GM19467 (cell line): ENCODE results near the gene SHC4.

Experiments
- ATAC-seq: cut with Tn5 transposase; IDR thresholded peaks from one replicate; pipeline ENCODE4 v1.9.1; 2021; ENCODE audit warnings: mild to moderate bottlenecking, moderate library complexity; ENCODE audit not compliant: unreplicated experiment

Gene SHC4, protein sequence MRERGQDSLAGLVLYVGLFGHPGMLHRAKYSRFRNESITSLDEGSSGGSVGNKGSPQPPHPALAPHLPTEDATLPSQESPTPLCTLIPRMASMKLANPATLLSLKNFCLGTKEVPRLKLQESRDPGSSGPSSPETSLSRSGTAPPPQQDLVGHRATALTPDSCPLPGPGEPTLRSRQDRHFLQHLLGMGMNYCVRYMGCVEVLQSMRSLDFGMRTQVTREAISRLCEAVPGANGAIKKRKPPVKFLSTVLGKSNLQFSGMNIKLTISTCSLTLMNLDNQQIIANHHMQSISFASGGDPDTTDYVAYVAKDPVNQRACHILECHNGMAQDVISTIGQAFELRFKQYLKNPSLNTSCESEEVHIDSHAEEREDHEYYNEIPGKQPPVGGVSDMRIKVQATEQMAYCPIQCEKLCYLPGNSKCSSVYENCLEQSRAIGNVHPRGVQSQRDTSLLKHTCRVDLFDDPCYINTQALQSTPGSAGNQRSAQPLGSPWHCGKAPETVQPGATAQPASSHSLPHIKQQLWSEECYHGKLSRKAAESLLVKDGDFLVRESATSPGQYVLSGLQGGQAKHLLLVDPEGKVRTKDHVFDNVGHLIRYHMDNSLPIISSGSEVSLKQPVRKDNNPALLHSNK

DNA sequence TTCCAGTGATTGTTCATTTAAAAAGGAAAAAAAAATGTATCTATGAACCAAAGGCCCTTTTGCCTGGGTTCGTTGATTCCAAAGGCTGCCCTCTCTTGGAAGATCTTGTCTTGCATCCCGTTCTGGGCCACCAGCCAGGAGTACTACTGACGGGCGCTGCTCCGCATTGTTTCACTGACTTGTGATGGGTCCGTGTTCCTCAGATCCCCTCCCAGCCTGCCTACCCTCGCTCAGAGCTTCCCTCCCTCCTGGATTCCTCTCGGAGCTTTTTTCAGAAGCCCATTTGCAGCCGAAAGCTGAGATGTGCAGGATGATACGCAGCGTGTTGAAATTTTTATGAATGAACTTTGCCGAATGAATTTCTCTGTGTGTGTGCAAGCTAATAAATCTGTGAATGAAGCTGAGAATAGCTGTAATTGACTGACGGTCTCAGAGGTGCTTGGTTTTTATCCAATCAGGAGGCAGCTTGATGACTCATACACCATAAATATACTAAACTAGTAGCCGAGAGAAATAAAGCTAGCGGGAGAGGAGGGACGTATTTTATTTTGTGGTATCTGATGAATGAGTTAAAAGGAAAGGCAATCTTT, at the start of gene SHC4:
Gene SHC4 (minus strand): TSS at position 396 of the 590 bp plus-strand sequence. CDS start 904 bp downstream, outside the sequence.
- ATAC-seq: no peak

DNA sequence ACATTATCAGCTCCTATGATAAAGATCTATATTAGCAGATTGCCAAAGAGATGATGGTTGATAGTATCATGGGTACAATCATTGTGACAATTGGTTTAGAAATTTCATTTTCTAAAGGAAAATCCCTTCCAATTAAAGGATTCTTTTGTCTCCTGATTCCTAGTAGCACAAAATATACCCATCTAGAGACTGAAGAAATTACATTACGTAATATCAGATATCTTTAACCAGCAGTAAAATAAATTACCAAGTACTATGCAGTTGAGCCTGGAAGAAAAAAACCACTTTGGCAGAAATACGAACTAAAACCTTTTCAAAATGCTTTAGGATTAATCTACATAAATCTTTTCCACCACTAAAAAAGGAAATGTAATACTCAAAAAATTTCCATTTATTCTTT, 35.6 kb upstream of the SHC4 start:
- ATAC-seq: no peak

DNA sequence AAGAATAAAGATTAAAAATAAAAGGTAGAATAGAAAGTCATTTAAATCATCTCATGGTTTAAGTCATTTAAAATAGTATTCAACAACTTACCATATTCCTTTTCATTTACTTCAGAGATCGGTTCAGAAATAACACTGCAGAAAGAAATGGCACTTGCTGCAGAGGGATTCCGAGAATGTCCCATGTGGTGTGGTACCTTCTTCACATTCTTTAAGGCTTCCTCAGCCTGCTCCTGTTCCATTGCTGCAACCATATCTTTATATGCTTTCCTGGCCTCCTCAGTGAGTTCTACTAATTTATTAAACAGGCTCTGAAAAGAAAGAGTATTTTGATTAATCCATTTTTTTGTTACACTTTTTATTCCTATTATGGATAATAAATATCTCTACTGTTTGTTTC, 32.6 kb upstream of the SHC4 start:
- no peak for ATAC-seq

DNA sequence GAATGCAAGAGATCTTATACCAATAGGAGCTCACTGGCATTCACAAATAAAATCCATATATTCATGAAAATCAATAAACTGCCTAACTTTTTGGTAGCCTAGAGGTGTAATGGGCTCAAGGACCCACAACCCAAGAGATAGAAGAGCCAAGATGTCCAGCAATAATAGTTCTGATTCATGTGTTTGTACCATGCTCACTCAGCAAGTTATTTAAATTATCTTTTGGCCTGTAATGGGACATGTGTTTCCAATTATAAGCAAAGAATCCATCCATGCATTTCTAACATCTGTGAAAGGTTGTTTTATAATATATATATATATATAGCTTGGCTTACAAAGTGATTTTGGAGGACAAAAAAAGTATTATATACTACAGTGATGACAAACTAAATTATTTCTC, 29.7 kb upstream of the SHC4 start:
- no peak for ATAC-seq

DNA sequence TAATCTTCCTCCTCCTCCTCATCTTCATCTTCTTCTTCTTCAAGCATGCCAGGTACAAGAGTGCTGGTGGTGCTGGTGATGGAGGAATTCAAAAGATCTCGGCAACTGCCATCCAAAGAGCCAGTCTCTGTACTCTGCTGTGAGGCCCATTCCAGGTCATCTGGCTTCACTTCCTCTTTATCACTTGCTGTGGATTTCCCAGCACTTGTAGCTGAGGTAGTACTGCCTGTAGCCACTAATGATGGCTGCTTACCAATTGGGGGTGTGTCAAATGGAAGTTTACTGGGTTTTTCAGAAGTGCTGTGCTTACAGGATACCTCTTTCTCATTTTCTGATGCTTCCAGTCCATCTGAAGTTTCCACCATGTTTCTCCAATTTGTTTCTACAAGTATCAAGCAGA, 28.8 kb upstream of the SHC4 start:
- ATAC-seq: no peak

DNA sequence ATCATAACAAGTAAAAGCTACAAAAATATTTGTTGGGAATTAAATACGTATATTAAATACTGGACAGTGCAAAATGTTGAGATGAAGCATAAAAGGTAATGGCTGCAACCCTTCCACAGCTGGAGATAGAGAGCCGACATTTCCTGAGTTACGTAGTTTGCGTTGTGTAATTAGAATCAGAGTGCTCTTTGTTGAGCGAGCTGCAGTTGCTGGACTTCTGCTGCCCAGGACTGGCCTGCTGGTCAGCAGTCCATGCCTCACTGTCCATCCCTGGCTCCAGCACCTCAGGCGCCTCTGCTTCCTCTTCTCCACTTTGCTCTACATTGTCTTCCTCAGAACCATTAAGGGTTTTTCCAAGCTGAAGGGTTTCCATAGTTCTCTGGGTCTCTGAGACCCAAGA, 28.4 kb upstream of the SHC4 start:
- ATAC-seq: no peak

DNA sequence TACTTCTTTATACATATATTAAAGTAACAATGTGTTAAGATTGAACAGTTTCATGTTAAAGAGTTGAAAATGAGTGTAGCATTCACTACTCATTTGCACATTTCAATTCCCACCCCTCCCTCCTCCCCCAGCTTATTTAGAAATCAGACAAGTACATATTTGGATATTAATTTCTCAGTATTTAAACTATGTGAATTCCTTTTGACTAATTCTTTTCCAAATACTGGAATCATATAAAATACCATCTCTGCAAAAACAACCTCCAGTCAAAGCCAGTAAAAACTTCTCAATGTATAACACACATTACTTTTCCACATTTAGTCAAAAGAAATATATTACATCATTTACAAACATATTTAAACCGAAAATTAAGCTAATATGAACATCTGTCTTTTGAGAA, 25.5 kb upstream of the SHC4 start:
- ATAC-seq: no peak

DNA sequence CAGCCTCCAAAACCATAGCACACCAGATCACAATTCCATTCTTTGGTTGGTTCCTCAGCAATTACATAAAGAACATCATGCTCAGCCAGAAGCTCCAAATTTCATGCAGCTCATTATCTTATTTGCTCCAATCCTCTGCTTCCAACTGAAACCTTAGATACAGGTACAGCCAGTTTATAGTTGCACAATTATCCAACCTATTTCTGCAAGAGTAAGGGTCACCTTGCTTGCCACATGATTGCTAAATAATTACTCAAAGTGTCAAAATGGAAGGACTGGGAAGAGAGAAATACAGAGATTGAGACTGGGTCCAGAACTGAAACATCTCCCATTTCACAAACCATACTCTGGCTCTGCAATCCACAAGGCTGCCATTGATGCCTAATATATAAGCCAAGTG, 23.4 kb upstream of the SHC4 start:
- ATAC-seq: no peak

DNA sequence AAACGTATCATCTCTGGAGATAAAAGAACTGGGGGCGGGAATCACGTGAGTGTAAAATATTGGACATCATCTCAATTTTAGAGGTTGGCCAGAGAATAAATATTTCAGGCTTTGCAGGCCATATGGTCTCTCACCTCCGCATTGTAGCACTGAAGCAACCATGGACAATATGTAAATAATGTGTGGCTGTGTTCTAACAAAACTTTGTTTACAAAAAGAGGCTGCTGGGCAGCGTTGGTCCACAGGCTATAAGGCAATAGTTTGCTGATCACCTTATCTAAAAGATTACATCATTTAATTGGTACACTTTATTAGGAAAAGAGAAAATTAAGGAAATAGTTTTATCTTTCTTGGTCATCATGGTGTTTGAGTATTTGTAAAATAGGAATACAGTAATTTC, 22.5 kb upstream of the SHC4 start:
- no peak for ATAC-seq

DNA sequence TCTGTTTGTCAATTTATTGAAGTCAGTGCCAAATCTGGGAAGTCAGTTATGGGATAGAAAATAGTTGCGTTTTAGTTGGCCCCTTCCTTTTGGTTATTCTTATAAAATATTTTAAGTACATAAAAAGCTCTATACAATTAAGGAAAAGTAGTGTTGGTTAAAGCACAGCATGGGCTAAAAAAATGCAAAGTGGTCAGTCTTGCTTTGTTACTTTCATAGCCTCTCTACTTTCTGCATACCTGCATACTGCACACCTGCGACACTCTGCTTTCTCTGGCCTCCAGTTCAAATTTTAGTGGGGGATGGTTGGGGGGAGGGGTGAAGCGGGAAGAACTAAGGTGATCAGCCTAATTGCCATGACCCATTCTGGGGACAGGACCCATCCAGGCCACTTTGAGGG, 21.8 kb upstream of the SHC4 start:
- ATAC-seq: no peak

DNA sequence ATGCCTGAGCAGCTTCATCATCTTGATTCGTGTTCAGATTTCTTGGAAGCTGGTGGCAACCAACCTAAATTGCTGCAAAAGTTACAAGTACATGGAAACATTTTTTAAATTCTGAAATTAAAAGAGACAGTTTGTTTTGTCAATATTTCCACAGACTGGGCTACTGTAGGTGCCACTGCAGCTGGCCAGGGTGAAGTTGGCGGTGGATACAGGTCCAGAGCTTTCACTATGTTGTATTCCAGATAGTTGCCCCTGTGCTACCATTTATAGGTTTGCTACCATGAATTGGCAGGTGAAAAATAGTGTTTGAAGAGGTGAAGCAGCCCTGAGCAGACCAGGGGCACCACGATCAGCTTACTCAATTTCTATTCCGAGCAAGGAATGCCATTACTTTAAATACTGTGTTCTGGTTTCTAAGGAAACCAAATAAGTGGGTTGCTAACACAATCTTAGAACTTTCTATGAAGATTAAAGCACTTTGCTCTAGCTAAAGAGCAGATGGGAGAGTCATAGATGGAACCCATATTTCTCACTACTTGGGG, 21.2 kb upstream of the SHC4 start:
- ATAC-seq: no peak

DNA sequence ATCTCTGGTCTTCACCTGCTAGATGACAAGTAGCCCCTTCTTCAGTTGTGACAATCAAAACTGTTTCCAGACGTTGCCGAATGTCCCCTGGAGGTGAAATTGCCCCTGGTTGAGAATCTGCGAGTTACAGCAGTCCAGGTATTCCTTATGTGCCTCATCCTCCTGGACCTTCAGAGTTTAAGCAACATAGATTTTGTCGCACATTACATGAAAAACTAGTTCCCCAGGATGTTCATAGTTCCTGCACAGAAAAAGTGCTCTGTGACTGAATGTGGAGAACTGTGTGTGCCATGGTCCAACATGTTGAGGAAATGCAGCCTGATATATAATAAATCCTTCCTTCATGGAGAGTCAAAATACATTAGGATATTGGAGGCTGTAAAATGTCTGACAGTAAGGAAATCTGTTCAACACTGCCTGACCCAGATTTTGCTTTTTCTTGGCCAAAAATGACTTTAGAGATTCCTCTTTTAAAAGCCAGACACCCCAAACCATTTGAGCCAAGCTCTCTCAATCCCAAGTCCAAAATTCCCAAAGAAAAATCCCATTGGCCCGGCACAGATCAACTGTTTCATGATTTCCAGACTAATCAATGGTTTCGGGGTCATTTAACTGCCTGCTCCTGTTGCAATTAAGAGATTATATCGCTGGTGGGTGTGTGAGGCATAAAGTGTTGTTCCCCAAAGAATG, 20.4 kb upstream of the SHC4 start:
- ATAC-seq: no peak

DNA sequence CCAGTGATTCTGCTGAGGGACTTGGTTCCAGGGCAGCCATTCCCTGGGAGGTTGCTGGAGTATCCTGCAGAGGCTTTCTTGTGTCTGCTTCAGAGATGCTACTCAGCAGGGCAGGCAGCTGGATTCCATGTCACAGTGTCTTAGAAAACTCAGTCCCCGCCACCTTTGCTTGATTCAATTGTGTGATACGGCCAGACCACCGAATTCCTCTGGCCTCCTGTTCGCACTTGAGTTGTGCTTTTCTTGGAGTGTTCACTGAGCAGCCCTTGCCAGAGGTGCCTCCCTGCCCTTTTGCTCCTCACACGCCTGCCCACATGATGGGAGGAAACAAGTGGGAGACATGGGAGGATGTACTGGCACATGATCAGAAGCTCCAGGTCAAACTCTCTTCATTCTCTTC, 19.6 kb upstream of the SHC4 start:
- ATAC-seq: no peak

DNA sequence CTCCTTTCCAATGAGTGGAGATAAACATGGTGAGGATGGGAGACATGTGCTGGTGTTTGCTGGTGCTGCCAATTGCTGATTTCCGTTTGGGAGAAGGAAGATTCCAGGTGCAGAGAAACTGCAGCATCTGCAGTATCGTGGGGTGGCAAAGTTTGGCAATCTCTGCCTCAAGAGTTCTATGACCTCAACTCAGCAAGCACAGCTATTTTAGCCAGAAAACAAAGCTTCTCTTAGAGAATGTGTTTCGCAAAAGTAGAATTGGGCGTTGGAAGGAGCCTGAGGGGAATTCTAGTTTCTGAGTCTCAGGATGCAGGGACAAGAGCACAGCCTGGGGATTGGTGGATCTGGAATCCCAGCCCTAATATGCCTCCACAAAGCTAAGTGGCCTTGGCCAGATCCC, 18.2 kb upstream of the SHC4 start:
- no peak for ATAC-seq

DNA sequence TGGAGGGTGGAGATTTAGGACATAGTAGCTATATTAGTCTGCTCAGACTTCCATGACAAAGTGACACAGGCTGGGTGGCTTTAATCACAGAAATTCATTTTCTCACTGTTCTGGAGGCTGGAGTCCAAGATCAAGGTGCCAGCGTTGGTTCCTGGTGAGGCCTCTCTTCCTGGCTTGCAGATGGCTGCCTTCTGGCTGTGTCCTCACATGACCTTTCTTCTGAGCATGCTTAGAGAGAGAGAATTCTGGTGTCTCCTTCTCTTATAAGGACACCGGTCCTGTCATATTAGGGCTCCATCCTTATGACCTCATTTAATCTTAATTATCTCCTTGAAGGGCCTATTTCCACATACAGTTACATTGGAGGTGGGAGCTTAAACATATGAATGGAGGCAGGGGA, 14.9 kb upstream of the SHC4 start:
- ATAC-seq: no peak

DNA sequence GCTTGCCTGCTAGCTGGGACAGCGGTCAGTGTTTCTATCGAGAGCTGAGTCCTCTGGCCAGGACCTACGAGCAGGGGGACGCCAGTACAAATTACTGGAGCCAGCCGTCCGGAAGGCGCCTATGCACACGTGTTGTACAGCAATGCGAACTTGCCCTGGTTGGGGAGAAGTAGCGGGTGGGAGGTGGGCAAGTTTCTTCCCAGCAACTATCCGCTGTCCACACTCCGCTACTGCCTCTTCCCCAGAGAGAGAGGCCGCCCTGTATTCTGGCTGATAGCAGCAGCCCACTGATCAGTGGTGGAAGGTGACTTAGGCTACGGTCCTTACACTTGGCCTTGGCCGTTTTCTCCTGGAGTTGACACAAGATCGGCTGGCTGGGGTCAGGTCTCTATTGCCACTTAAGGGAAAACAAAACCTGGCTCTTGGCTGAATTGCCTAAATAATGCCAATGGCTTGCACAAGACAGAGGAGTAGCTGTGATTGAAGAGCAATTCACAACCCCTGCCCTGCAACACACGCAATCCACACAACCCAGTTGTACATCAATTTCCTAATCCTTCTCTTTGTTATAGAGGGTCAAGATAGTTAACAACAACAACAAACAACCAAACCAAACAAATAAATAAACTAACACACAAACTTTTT, 12.8 kb upstream of the SHC4 start:
- ATAC-seq: no peak

DNA sequence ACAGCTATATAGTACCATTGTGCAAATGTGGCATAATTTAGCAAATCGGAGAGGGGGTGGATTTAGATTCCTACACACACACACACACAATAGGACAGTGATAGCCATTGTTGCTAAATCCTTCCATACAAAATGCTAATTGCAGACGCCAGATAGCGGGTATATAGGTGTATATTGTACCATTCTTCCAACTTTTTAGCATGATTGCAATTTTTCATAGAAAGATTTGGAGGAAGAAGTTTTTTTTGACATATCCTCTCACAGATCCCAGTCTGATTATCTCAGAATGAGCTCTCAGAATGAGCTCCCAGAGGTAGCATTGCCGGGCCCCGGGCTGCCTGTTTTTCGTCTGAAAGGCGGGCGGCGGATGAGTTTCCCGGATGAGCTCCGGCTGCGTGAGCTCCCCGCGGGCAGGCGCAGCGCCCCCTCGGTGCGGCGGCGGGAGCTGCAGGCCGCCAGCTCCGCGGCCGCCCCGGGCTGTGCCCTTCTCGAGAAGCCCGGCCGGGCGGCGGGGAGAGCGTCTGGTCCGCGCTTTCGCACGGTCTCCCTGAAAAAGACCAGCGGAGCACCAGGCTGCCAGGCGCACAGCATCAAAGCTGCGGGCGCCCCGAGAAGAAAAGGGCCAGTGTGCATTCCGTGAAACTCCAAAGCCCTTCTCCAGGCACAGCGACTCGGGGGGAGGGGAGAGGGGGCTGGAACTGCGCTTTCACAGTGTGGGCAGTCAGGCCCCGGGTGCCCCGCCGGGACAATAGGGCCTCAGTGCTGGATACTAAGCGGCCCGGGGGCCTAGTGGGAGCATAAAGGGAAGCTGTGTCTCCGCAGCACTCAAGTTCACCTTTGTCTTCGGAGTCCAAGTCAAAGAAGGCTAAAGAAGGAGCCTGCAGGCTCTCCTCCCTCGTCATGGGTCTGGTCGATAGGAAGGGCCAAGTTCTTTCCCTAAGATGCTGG, 12.0 kb upstream of the SHC4 start:
- peak; percentile 92 for ATAC-seq

DNA sequence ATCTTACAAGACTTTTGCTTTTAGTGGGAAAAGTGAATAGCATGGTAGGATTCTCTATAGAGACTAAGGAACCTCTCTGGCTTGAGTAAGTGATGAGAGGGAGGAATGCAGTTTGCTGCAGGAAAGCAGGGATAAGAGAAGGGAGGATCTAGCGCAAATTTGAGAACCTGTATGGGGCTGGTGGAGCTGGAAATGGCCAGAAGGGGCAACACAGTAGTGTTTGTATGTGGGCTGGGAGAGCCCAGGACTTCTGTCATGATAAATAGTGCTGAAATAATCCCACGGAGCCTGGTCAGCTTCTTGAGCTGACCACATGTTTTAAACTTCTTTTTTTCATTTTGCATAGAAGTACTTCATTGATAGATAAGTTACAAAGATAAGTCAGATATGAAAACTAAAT, 11.2 kb upstream of the SHC4 start:
- no peak for ATAC-seq

DNA sequence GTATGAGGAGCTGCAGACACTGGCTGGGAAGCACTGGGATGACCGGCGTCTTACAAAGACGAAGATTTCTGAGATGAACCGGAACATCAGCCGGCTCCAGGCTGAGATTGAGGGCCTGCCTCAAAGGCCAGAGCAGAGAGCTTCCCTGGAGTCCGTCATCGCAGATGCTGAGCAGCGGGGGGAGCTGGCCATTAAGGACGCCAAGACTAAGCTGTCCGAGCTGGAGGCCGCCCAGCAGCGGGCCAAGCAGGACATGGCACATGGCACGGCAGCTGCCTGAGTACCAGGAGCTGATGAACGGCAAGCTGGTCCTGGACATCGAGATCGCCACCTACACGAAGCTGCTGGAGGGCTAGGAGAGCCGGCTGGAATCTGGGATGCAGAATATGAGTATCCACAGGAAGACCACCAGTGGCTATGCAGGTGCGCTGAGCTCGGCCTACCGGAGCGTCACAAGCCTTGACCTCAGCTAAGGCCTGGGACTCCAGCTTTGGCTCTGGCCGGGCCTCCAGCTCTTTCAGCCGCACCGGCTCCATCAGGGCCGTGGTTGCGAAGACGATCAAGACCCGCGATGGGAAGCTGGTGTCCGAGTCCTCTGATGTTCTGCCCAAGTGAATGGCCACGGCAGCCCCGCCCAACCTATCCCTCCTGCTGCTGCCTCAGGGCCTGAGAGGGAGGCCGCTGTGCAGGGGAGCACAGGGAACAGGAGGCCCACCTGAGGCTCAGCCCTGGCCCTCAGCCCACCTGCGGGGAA, 9.2 kb upstream of the SHC4 start:
- ATAC-seq: no peak
